ENCODE measurements around the gene NECAB3.

Gene NECAB3

GRCh38 chr20:33679758-33680485 lies 5.7 kb upstream of the NECAB3 start:
- in situ Hi-C loops (cut with HindIII; ENCODE audit: low sequenced_read_pairs): no loop called here

- in situ Hi-C loops (cut with HindIII; ENCODE audit: low sequenced_read_pairs): no loop called here
Observed at GRCh38 chr20:33677991-33678702, 3.9 kb upstream of the NECAB3 start.

GRCh38 chr20:33676652-33677645 lies 2.7 kb upstream of the NECAB3 start:
- in situ Hi-C loops (cut with HindIII; ENCODE audit: low sequenced_read_pairs): no loop called here

GRCh38 chr20:33676121-33676520 lies 1.9 kb upstream of the NECAB3 start:
- in situ Hi-C loops (cut with HindIII; ENCODE audit: low sequenced_read_pairs): no loop called here

GRCh38 chr20:33675136-33675959 lies 1.1 kb upstream of the NECAB3 start:
- in situ Hi-C loops (cut with HindIII; ENCODE audit: low sequenced_read_pairs): no loop called here

- in situ Hi-C loops (cut with HindIII; ENCODE audit: low sequenced_read_pairs): no loop called here
Observed at GRCh38 chr20:33673410-33674293, 576 bp downstream of the NECAB3 start.

- in situ Hi-C loops (cut with HindIII; ENCODE audit: low sequenced_read_pairs): no loop called here
Observed at GRCh38 chr20:33673114-33673409, 1.2 kb downstream of the NECAB3 start.

GRCh38 chr20:33672426-33673113 lies 1.7 kb downstream of the NECAB3 start:
- in situ Hi-C loops (cut with HindIII; ENCODE audit: low sequenced_read_pairs): no loop called here

- in situ Hi-C loops (cut with HindIII; ENCODE audit: low sequenced_read_pairs): no loop called here
Observed at GRCh38 chr20:33671573-33672288, 2.5 kb downstream of the NECAB3 start.

- in situ Hi-C loops (cut with HindIII; ENCODE audit: low sequenced_read_pairs): no loop called here
Observed at GRCh38 chr20:33670715-33671499, 3.3 kb downstream of the NECAB3 start.

- in situ Hi-C loops (cut with HindIII; ENCODE audit: low sequenced_read_pairs): no loop called here
Observed at GRCh38 chr20:33669873-33670640, 4.2 kb downstream of the NECAB3 start.

GRCh38 chr20:33669224-33669623 lies 5.0 kb downstream of the NECAB3 start:
- in situ Hi-C loops (cut with HindIII; ENCODE audit: low sequenced_read_pairs): no loop called here

- in situ Hi-C loops (cut with HindIII; ENCODE audit: low sequenced_read_pairs): no loop called here
Observed at GRCh38 chr20:33668466-33669155, 5.6 kb downstream of the NECAB3 start.

- in situ Hi-C loops (cut with HindIII; ENCODE audit: low sequenced_read_pairs): no loop called here
Observed at GRCh38 chr20:33667676-33668465, 6.4 kb downstream of the NECAB3 start.

GRCh38 chr20:33667245-33667675 lies 7.0 kb downstream of the NECAB3 start:
- in situ Hi-C loops (cut with HindIII; ENCODE audit: low sequenced_read_pairs): no loop called here
